Measurements from ENCODE around the gene FAIM2. TPM values are rescaled to one million over a fixed set of nuclear protein-coding genes. Genes with fewer than 3 reads are reported as not detected.

FAIM2 gene
- total and polyA plus RNA-seq, 5 donors from 2014 or later: 0.10 to 6.5 (median 3.0) TPM

DNA sequence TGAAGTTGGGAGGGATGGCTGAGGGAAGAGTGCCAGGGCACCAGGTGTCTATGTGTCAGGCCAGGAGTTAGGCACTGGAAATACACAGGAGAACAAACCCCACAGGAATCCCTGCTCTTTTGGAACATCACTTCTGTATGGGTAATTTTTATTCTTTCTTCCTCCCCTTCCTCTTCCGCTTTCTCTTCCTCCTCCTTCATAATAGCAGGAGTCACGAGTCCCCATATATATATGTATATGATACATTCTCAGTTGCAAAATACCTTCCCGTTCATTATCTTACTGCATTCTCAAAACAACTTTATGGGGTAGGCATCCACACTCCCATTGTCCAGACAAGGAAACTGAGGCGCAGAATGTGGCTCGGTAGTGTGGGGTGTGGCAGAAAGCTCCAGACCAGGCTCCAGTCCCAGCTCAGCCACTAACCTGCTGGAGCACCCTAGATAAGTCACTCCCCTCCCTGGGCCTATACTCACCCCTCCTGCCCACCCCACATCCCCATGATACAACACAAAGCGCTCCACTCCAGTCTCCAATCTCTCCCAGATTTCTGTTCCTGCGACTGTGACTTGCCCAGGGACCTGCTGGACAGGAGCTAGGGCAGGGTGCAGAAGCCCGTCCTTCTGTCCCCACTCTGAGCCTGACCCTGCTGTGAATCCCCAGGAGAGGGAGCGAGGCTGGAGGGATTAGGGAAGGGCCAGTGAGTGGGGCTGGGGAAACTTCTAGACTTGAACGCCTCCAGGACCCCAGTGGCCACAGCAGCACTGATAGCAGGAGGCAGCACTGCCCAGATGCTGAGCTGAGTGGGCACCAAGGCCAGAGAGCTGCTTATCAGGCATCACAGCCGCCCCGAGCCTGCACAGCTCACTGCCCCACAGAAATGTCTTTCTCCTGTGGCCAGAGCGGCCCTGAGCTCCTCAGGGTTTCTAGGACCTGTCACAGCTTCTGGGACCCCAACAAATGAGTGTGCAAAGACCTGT, 45.5 kb upstream of the FAIM2 start:
- DNase-seq (no peak), ATAC-seq (ENCODE audit: low read depth in 2 of 2) (no peak)
- Mint-ChIP-seq H3K4me1 (peaks cover 12 to 33% (median 21%) of the 10 kb centered on the region in 4 donors), H3K27me3 (peaks cover 16% of the 10 kb centered on the region), H3K9me3 (no peaks in the 10 kb centered on the region), H3K36me3 (no peaks in the 10 kb centered on the region), H3K27ac (peak overlapping the region in 2 of 3 donors; percentile 5 to 42), H3K4me3 (no peak overlapping the region)
- Histone ChIP-seq H3K9me3 (ENCODE audit: control insufficient read depth in 2 of 2, low read length in 2 of 2) (no peaks in the 10 kb centered on the region), H3K4me1 (ENCODE audit: control insufficient read depth, insufficient read depth, low read length, poor library complexity, severe bottlenecking) (peaks cover 26% of the 10 kb centered on the region), H3K27me3 (ENCODE audit: control insufficient read depth, insufficient read depth, low read length) (peaks cover under 1% of the 10 kb centered on the region), H3K27ac (ENCODE audit: insufficient read depth, low read length, poor library complexity, severe bottlenecking) (no peak overlapping the region), H3K4me3 (ENCODE audit: low read depth, low read length) (no peak overlapping the region), H3K36me3 (ENCODE audit: control insufficient read depth, insufficient read depth, low read length) (no peaks in the 10 kb centered on the region)

DNA sequence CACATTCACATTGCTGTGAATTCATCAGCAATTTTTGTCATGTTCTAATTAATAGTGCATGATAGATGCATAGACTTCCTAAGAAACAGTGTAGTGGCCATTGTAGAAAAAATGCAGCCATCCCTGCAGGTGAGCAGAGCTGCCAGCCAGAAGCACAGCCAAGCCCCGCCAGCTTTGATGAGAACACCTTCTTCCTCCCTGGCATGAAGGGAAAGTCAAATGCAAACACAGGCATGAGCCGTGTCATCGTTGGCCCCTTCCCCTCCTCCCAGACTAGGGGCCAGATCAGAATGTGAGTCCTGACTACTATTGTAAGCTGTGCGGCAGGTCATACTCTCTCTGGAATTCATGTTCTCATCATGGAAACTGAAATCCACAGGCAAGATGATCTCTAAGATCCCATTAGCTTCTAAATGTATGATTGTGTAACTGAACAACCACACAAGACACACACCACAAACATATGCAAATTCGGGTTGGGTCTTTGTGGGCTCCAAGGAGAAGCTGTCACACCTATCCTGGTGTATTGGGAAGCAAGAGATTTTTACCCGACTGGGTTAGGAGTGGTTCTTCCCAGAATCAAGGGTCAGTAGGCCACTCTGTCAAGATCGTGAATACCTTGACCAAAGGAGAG, 44.0 kb upstream of the FAIM2 start:
- H3K4me1 Mint-ChIP-seq: peaks cover 12 to 48% (median 27%) of the 10 kb centered on the region in 4 donors
- Histone ChIP-seq H3K4me1 (ENCODE audit: control insufficient read depth, insufficient read depth, low read length, poor library complexity, severe bottlenecking) (peaks cover 40% of the 10 kb centered on the region), H3K27ac (ENCODE audit: insufficient read depth, low read length, poor library complexity, severe bottlenecking) (no peak overlapping the region), H3K9me3 (ENCODE audit: control insufficient read depth in 2 of 2, low read length in 2 of 2) (no peaks in the 10 kb centered on the region), H3K4me3 (ENCODE audit: low read depth, low read length) (no peak overlapping the region), H3K36me3 (ENCODE audit: control insufficient read depth, insufficient read depth, low read length) (no peaks in the 10 kb centered on the region), H3K27me3 (ENCODE audit: control insufficient read depth, insufficient read depth, low read length) (no peaks in the 10 kb centered on the region)
- peak overlapping the region in 1 of 4 donors; percentile 16 for H3K4me3 Mint-ChIP-seq
- ATAC-seq (ENCODE audit: low read depth in 2 of 2): no peak
- H3K36me3 Mint-ChIP-seq: no peaks in the 10 kb centered on the region
- no peak for DNase-seq
- H3K9me3 Mint-ChIP-seq: no peaks in the 10 kb centered on the region
- H3K27me3 Mint-ChIP-seq: peaks cover 5% of the 10 kb centered on the region
- peak overlapping the region in 2 of 3 donors; percentile 20 to 71 for H3K27ac Mint-ChIP-seq

DNA sequence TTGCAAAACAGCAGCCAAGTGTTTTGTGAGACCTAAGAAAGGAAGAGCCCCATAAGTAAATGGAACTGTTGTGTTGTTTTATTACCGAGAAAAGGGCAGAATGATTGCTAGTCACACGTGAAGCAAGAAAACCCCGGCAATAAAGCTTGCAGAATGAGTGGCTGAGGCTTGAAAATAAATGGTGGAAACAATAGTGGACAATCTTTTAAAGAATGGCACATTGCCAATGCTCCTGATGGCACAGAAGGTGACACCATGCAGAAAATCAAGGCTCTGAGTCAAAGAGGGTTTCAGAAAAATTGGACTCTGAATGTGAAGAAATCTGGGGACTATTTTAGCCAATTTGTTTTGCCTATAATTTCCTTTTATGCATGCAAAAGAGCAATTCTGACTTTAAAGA, 42.8 kb upstream of the FAIM2 start:
- H3K27ac ChIP-seq (ENCODE audit: insufficient read depth, low read length, poor library complexity, severe bottlenecking): peak overlapping the region; percentile 92
- Mint-ChIP-seq H3K4me3 (peak overlapping the region; percentile 75 to 96 (median 88)), H3K36me3 (no peaks in the 10 kb centered on the region), H3K4me1 (peaks cover 12 to 58% (median 30%) of the 10 kb centered on the region in 4 donors), H3K27ac (peak overlapping the region; percentile 97 to 100 (median 98)), H3K9me3 (no peaks in the 10 kb centered on the region), H3K27me3 (peaks cover 5% of the 10 kb centered on the region)
- H3K4me1 ChIP-seq (ENCODE audit: control insufficient read depth, insufficient read depth, low read length, poor library complexity, severe bottlenecking): peaks cover 52% of the 10 kb centered on the region
- H3K27me3 ChIP-seq (ENCODE audit: control insufficient read depth, insufficient read depth, low read length): no peaks in the 10 kb centered on the region
- peak in 1 of 2 donors; percentile 15 for ATAC-seq (ENCODE audit: low read depth in 2 of 2)
- H3K36me3 ChIP-seq (ENCODE audit: control insufficient read depth, insufficient read depth, low read length): no peaks in the 10 kb centered on the region
- H3K4me3 ChIP-seq (ENCODE audit: low read depth, low read length): peak overlapping the region; percentile 88
- H3K9me3 ChIP-seq (ENCODE audit: control insufficient read depth in 2 of 2, low read length in 2 of 2): no peaks in the 10 kb centered on the region
- peak in 1 of 3 donors; percentile 90 for DNase-seq

DNA sequence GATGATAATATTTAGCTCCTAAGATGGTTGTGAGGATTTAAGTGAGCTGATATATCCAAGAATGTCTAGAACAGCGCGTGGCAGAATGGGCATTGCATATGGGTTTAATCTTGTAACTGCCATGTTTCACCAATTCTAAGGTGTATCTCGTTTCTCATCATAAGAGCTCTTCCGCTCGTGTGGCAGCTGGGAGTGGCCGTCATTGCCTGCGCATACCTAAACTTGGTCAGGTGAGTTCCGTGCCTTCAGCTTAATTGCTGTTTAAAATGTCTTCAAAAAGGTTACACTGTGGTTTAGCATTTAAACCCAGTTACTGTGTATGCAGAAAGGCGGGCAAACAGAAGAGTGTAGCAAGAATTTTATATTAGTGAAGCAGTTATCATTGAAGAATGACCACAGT, 42.4 kb upstream of the FAIM2 start:
- H3K4me3 Mint-ChIP-seq: peak overlapping the region; percentile 75 to 96 (median 88)
- H3K4me1 ChIP-seq (ENCODE audit: control insufficient read depth, insufficient read depth, low read length, poor library complexity, severe bottlenecking): peaks cover 53% of the 10 kb centered on the region
- no peaks in the 10 kb centered on the region for H3K36me3 ChIP-seq (ENCODE audit: control insufficient read depth, insufficient read depth, low read length)
- H3K27me3 Mint-ChIP-seq: peaks cover 5% of the 10 kb centered on the region
- peaks cover 12 to 60% (median 33%) of the 10 kb centered on the region in 4 donors for H3K4me1 Mint-ChIP-seq
- DNase-seq (peak; percentile 45 to 93 (median 73)), ATAC-seq (ENCODE audit: low read depth in 2 of 2) (peak; percentile 63 to 71)
- H3K27ac Mint-ChIP-seq: peak overlapping the region; percentile 97 to 100 (median 98)
- no peaks in the 10 kb centered on the region for H3K36me3 Mint-ChIP-seq
- H3K27me3 ChIP-seq (ENCODE audit: control insufficient read depth, insufficient read depth, low read length): no peaks in the 10 kb centered on the region
- no peaks in the 10 kb centered on the region for H3K9me3 ChIP-seq (ENCODE audit: control insufficient read depth in 2 of 2, low read length in 2 of 2)
- H3K4me3 ChIP-seq (ENCODE audit: low read depth, low read length): peak overlapping the region; percentile 88
- H3K9me3 Mint-ChIP-seq: no peaks in the 10 kb centered on the region
- peak overlapping the region; percentile 92 for H3K27ac ChIP-seq (ENCODE audit: insufficient read depth, low read length, poor library complexity, severe bottlenecking)

DNA sequence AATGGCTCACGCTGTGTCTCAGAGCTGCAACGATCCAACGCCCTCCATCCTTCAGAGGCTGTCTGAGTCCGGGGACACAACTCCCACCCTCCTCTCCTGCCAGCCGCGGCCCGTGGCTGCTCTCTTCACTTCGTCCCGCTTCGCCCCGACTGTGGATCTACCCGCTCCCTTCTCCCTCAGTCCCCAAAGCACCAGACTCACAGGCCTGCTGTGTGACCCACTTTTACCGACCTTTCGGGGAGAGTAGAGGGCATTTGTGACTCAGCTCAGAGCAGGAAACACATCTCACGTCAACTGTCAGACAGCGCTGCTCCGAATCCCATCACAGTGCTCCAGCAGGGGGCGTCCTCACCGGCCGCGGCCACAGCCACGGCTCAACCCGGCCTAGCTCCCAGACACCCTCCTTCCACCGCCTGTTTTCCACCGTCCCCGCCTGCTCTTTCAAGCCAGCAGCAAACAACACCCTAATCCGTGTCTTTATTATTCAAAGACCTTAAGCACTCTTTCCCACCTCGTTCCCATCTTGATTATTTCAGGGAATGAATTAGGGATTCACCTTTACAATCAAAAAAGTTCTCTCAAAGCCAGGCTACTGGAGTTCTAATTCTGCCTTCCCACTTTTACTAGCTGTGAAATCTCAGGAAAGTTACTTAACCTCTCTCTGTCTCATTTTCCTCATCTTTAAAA, 41.8 kb upstream of the FAIM2 start:
- H3K27ac Mint-ChIP-seq: peak overlapping the region; percentile 97 to 100 (median 98)
- H3K27me3 Mint-ChIP-seq: peaks cover 5% of the 10 kb centered on the region
- DNase-seq: peak; percentile 69 to 95 (median 77)
- H3K4me3 Mint-ChIP-seq: peak overlapping the region; percentile 75 to 96 (median 88)
- ATAC-seq (ENCODE audit: low read depth in 2 of 2): peak; percentile 79 to 85
- Histone ChIP-seq H3K4me3 (ENCODE audit: low read depth, low read length) (peak overlapping the region; percentile 88), H3K4me1 (ENCODE audit: control insufficient read depth, insufficient read depth, low read length, poor library complexity, severe bottlenecking) (peaks cover 53% of the 10 kb centered on the region), H3K27ac (ENCODE audit: insufficient read depth, low read length, poor library complexity, severe bottlenecking) (peak overlapping the region; percentile 92), H3K36me3 (ENCODE audit: control insufficient read depth, insufficient read depth, low read length) (no peaks in the 10 kb centered on the region), H3K27me3 (ENCODE audit: control insufficient read depth, insufficient read depth, low read length) (no peaks in the 10 kb centered on the region), H3K9me3 (ENCODE audit: control insufficient read depth in 2 of 2, low read length in 2 of 2) (no peaks in the 10 kb centered on the region)
- H3K36me3 Mint-ChIP-seq: peaks cover 3% of the 10 kb centered on the region
- H3K4me1 Mint-ChIP-seq: peaks cover 12 to 63% (median 35%) of the 10 kb centered on the region in 4 donors
- H3K9me3 Mint-ChIP-seq: no peaks in the 10 kb centered on the region

DNA sequence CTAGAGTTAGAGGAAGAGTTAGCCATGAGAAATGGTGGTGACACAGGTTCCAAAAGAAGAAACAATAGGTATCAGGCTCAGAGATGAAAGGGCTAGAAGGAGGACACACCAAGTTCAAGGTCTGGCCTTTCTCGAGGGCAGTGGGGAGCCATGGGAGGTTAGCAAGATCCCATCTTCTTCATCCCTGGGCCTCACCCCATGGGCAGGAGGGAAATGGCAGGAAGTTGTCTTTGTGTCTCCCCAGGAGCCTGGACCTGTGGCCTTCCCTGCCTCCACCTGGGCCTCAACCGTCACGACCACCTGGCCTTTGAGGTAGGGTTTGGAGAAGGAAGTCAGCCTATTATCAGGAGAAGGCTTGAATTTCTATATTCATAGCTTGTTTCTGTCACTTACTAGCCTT, 41.0 kb upstream of the FAIM2 start:
- Mint-ChIP-seq H3K27me3 (peaks cover under 1% of the 10 kb centered on the region), H3K9me3 (no peaks in the 10 kb centered on the region), H3K27ac (peak overlapping the region; percentile 97 to 100 (median 98)), H3K4me3 (peak overlapping the region; percentile 75 to 96 (median 88)), H3K4me1 (peaks cover 12 to 65% (median 36%) of the 10 kb centered on the region in 4 donors), H3K36me3 (peaks cover 4% of the 10 kb centered on the region)
- DNase-seq: peak in 1 of 3 donors; percentile 48
- ATAC-seq (ENCODE audit: low read depth in 2 of 2): no peak
- H3K4me3 ChIP-seq (ENCODE audit: low read depth, low read length): peak overlapping the region; percentile 88
- no peaks in the 10 kb centered on the region for H3K9me3 ChIP-seq (ENCODE audit: control insufficient read depth in 2 of 2, low read length in 2 of 2)
- peak overlapping the region; percentile 92 for H3K27ac ChIP-seq (ENCODE audit: insufficient read depth, low read length, poor library complexity, severe bottlenecking)
- H3K36me3 ChIP-seq (ENCODE audit: control insufficient read depth, insufficient read depth, low read length): no peaks in the 10 kb centered on the region
- no peaks in the 10 kb centered on the region for H3K27me3 ChIP-seq (ENCODE audit: control insufficient read depth, insufficient read depth, low read length)
- peaks cover 53% of the 10 kb centered on the region for H3K4me1 ChIP-seq (ENCODE audit: control insufficient read depth, insufficient read depth, low read length, poor library complexity, severe bottlenecking)

DNA sequence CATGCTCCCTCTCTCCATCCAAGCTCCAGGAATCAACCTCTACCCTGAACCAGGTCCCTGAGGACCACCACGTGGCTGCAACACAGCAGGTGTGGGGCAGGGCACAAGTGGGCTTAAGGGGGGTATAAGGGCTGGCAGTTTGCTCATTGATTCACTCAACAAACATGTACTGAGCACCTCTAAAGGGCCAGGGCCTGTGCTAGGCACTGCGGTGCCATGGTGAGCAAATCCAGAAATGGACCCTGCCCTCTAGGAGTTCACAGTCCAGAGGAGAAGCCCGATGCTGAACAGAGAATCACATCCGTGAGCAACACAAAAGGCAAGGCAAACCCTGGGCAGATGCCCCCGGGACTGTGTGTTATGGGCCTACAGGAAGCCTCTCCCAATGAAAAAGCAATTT, 40.3 kb upstream of the FAIM2 start:
- Histone ChIP-seq H3K27ac (ENCODE audit: insufficient read depth, low read length, poor library complexity, severe bottlenecking) (peak overlapping the region; percentile 92), H3K4me1 (ENCODE audit: control insufficient read depth, insufficient read depth, low read length, poor library complexity, severe bottlenecking) (peaks cover 53% of the 10 kb centered on the region), H3K9me3 (ENCODE audit: control insufficient read depth in 2 of 2, low read length in 2 of 2) (no peaks in the 10 kb centered on the region), H3K27me3 (ENCODE audit: control insufficient read depth, insufficient read depth, low read length) (no peaks in the 10 kb centered on the region), H3K36me3 (ENCODE audit: control insufficient read depth, insufficient read depth, low read length) (no peaks in the 10 kb centered on the region), H3K4me3 (ENCODE audit: low read depth, low read length) (peak overlapping the region; percentile 88)
- ATAC-seq (ENCODE audit: low read depth in 2 of 2) (no peak), DNase-seq (no peak)
- peak overlapping the region; percentile 97 to 100 (median 98) for H3K27ac Mint-ChIP-seq
- H3K4me1 Mint-ChIP-seq: peaks cover 12 to 65% (median 36%) of the 10 kb centered on the region in 4 donors
- H3K27me3 Mint-ChIP-seq: no peaks in the 10 kb centered on the region
- H3K36me3 Mint-ChIP-seq: peaks cover 4% of the 10 kb centered on the region
- peak overlapping the region; percentile 26 to 96 (median 79) for H3K4me3 Mint-ChIP-seq
- H3K9me3 Mint-ChIP-seq: no peaks in the 10 kb centered on the region

All from CD4-positive, CD25-positive, alpha-beta regulatory T cell (primary cell).